HepG2 (cell line): ENCODE measurements around the gene UGP2. TPM values are rescaled to one million over a fixed set of nuclear protein-coding genes. Genes with fewer than 3 reads are reported as not detected.
A peak's percentile ranks its signal among the peaks of the same experiment; 100 is the strongest.

Experiments used
- CBFB ChIP-seq: sonication (generic); formaldehyde crosslinking; IDR thresholded peaks from 2 replicates; pipeline ENCODE4 v1.4.0; 2020; ENCODE audit warnings: missing genetic modification reagents
- DNMT3B ChIP-seq: conservative IDR thresholded peaks from 2 replicates; pipeline ENCODE4 v1.6.1; 2016; ENCODE audit warnings: missing biosample characterization, control low read depth
- HNRNPK ChIP-seq: fragments of 200-400 bp; formaldehyde crosslinking; IDR thresholded peaks from 2 replicates; pipeline ENCODE4 v1.6.1; 2018; ENCODE audit warnings: low read length, low read depth, moderate library complexity, mild to moderate bottlenecking; ENCODE audit not compliant: poor library complexity, severe bottlenecking
- MAZ ChIP-seq, 2 experiments: sonication (generic) in 1 of 2; formaldehyde crosslinking in 1 of 2; IDR thresholded peaks; 2 replicates each; pipeline versions ENCODE4 v1.5.0 to v1.6.1; 2012 to 2020; ENCODE audit warnings: low read depth in 2 of 2, mild to moderate bottlenecking in 2 of 2, borderline replicate concordance in 1 of 2, improper control_type of control experiment in 1 of 2, low read length in 1 of 2, missing genetic modification reagents in 1 of 2, moderate library complexity in 1 of 2
- NFKBIZ ChIP-seq: IDR thresholded peaks from 2 replicates; pipeline ENCODE4 v1.6.1; 2018; ENCODE audit warnings: missing genetic modification reagents, missing compliant biosample characterization
- PAWR ChIP-seq: sonication (generic); formaldehyde crosslinking; IDR thresholded peaks from 2 replicates; pipeline ENCODE4 v1.4.0; 2020; ENCODE audit warnings: missing genetic modification reagents, mild to moderate bottlenecking, borderline replicate concordance
- RBFOX2 ChIP-seq: fragments of 200-400 bp; formaldehyde crosslinking; IDR thresholded peaks from 2 replicates; pipeline ENCODE4 v1.6.1; 2017; ENCODE audit warnings: low read depth, mild to moderate bottlenecking, low read length
- SOX6 ChIP-seq, 2 experiments: fragments of 450-650 bp in 1 of 2; sonication (generic) in 1 of 2; formaldehyde crosslinking in 1 of 2; IDR thresholded peaks; 2 replicates each; pipeline versions ENCODE4 v1.4.0 to v1.6.1; 2017 to 2020; ENCODE audit warnings: antibody characterized with exemption in 1 of 2, mild to moderate bottlenecking in 1 of 2, missing genetic modification reagents in 1 of 2
- SRY ChIP-seq: sonication (generic); formaldehyde crosslinking; IDR thresholded peaks from 2 replicates; pipeline ENCODE4 v1.8.0; 2022; ENCODE audit warnings: mild to moderate bottlenecking, missing genetic modification reagents
- THAP11 ChIP-seq: IDR thresholded peaks from 2 replicates; pipeline ENCODE4 v1.6.1; 2016; ENCODE audit warnings: missing biosample characterization, missing genetic modification reagents
- TOPORS ChIP-seq: sonication (generic); formaldehyde crosslinking; IDR thresholded peaks from 2 replicates; pipeline ENCODE4 v1.8.0; 2023; ENCODE audit warnings: mild to moderate bottlenecking, missing genetic modification reagents
- ZFP62 ChIP-seq: sonication (generic); formaldehyde crosslinking; IDR thresholded peaks from 2 replicates; pipeline ENCODE4 v1.4.0; 2020; ENCODE audit warnings: missing genetic modification reagents
- ZNF33B ChIP-seq: sonication (generic); formaldehyde crosslinking; IDR thresholded peaks from 2 replicates; pipeline ENCODE4 v1.5.1; 2020; ENCODE audit warnings: mild to moderate bottlenecking, missing genetic modification reagents
- ZNF382 ChIP-seq: sonication (generic); formaldehyde crosslinking; IDR thresholded peaks from 2 replicates; pipeline ENCODE4 v1.5.0; 2020; ENCODE audit warnings: missing genetic modification reagents, mild to moderate bottlenecking, borderline replicate concordance
- ZNF558 ChIP-seq: sonication (generic); formaldehyde crosslinking; IDR thresholded peaks from 2 replicates; pipeline ENCODE4 v1.9.0; 2022; ENCODE audit warnings: mild to moderate bottlenecking, missing genetic modification reagents, borderline replicate concordance
- ZNF574 ChIP-seq: sonication (generic); formaldehyde crosslinking; IDR thresholded peaks from 2 replicates; pipeline ENCODE4 v1.4.0; 2020; ENCODE audit warnings: missing genetic modification reagents
- ZNF614 ChIP-seq: IDR thresholded peaks from 2 replicates; pipeline ENCODE4 v1.6.1; 2018; ENCODE audit warnings: missing biosample characterization, missing genetic modification reagents, inconsistent platforms, borderline replicate concordance
- polyA plus RNA-seq, 8 experiments: library from polyadenylated mRNA; depleted of rRNA in 3 of 8; stranded (reverse) in 7 of 8; unstranded in 1 of 8; fragments of >200 nt; fragmentation: Illumina TruSeq in 4 of 8; extraction: Trizol in 4 of 8; gene quantifications; 2 replicates each; pipeline versions ENCODE4 v1.2.1 to v1.2.3, GENCODE V29; 2011 to 2016; ENCODE audit warnings: low read depth in 4 of 8, missing spikeins in 1 of 8, mixed read lengths in 1 of 8; ENCODE audit not compliant: insufficient read depth in 1 of 8
- total RNA-seq, 5 experiments: library from RNA; depleted of rRNA; stranded (reverse); fragments of >200 nt; fragmentation: Illumina TruSeq; extraction: Trizol; gene quantifications; 2 replicates each; pipeline ENCODE4 v1.2.3, GENCODE V29; 2016; ENCODE audit warnings: low read depth in 1 of 5
- TF ChIP-seq, protein P1 (sequence below): sonication (generic); formaldehyde crosslinking; IDR thresholded peaks from 2 replicates; pipeline ENCODE4 v1.4.0; 2020; ENCODE audit warnings: mild to moderate bottlenecking, missing genetic modification reagents
- TF ChIP-seq, protein P2 (sequence below): IDR thresholded peaks from 2 replicates; pipeline ENCODE4 v1.6.1; 2012; ENCODE audit warnings: low read depth, low read length, improper control_type of control experiment
- TF ChIP-seq, protein P3 (sequence below): conservative IDR thresholded peaks from 2 replicates; pipeline ENCODE4 v1.6.1; 2018; ENCODE audit warnings: missing genetic modification reagents

Gene UGP2
- total and polyA plus RNA-seq, 2 of the 13 experiments (the other 11 are each of a cell fraction or from before 2014, with no cell fraction given) = 96.0 to 134 TPM

GRCh38 chr2:63841254-63842022, at the start of gene UGP2 (continued):
- TF ChIP-seq ZNF558 (CRISPR knock-in tag) (peak; percentile 83; the same call in 1 of the 2 replicates), SOX6 (IDR thresholded peaks at IDR 0.05) (no peak), SOX6 (CRISPR knock-in tag; IDR thresholded peaks at IDR 0.05) (peak; percentile 76), SRY (CRISPR knock-in tag) (peak; percentile 67; the same call in 1 of the 2 replicates), MAZ (IDR thresholded peaks at IDR 0.05; ENCODE audit: borderline replicate concordance, low read depth, low read length) (0 out of 2 replicates have a peak, but pooled peaks have one; percentile 85), MAZ (CRISPR knock-in tag; IDR thresholded peaks at IDR 0.05; ENCODE audit: low read depth) (peak; percentile 81), ZNF33B (peak; percentile 36; the same call in 1 of the 2 replicates), NFKBIZ (no peak), TOPORS (no peak), ZNF614 (CRISPR knock-in tag) (peak; percentile 86), HNRNPK (no peak), CBFB (CRISPR knock-in tag) (no peak; the same call in 1 of the 2 replicates), DNMT3B (CRISPR knock-in tag) (0 out of 2 replicates have a peak, but pooled peaks have one; percentile 41), THAP11 (peak; percentile 60), ZNF574 (CRISPR knock-in tag) (peak; percentile 89), RBFOX2 (peak; percentile 87), PAWR (CRISPR knock-in tag) (0 out of 2 replicates have a peak, but pooled peaks have one; percentile 16), ZFP62 (CRISPR knock-in tag) (no peak), ZNF382 (CRISPR knock-in tag) (no peak)
- TF ChIP-seq, protein P1, sequence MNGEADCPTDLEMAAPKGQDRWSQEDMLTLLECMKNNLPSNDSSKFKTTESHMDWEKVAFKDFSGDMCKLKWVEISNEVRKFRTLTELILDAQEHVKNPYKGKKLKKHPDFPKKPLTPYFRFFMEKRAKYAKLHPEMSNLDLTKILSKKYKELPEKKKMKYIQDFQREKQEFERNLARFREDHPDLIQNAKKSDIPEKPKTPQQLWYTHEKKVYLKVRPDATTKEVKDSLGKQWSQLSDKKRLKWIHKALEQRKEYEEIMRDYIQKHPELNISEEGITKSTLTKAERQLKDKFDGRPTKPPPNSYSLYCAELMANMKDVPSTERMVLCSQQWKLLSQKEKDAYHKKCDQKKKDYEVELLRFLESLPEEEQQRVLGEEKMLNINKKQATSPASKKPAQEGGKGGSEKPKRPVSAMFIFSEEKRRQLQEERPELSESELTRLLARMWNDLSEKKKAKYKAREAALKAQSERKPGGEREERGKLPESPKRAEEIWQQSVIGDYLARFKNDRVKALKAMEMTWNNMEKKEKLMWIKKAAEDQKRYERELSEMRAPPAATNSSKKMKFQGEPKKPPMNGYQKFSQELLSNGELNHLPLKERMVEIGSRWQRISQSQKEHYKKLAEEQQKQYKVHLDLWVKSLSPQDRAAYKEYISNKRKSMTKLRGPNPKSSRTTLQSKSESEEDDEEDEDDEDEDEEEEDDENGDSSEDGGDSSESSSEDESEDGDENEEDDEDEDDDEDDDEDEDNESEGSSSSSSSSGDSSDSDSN = peak; percentile 97
- TF ChIP-seq, protein P2, sequence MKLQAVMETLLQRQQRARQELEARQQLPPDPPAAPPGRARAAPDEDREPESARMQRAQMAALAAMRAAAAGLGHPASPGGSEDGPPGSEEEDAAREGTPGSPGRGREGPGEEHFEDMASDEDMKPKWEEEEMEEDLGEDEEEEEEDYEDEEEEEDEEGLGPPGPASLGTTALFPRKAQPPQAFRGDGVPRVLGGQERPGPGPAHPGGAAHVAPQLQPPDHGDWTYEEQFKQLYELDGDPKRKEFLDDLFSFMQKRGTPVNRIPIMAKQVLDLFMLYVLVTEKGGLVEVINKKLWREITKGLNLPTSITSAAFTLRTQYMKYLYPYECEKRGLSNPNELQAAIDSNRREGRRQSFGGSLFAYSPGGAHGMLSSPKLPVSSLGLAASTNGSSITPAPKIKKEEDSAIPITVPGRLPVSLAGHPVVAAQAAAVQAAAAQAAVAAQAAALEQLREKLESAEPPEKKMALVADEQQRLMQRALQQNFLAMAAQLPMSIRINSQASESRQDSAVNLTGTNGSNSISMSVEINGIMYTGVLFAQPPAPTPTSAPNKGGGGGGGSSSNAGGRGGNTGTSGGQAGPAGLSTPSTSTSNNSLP = peak; percentile 45; the same call in 1 of the 2 replicates
- TF ChIP-seq, protein P3, sequence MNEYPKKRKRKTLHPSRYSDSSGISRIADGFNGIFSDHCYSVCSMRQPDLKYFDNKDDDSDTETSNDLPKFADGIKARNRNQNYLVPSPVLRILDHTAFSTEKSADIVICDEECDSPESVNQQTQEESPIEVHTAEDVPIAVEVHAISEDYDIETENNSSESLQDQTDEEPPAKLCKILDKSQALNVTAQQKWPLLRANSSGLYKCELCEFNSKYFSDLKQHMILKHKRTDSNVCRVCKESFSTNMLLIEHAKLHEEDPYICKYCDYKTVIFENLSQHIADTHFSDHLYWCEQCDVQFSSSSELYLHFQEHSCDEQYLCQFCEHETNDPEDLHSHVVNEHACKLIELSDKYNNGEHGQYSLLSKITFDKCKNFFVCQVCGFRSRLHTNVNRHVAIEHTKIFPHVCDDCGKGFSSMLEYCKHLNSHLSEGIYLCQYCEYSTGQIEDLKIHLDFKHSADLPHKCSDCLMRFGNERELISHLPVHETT (CRISPR knock-in tag) = peak; percentile 90
